Sigmoid colon (tissue), 7 donors: ENCODE results near the gene VPS51. TPM values are rescaled to one million over a fixed set of nuclear protein-coding genes. Genes with fewer than 3 reads are reported as not detected.

Experiments used
- DNase-seq: peaks from one replicate; pipeline ENCODE4 v3.0.0-alpha.2; 2019
- H3K27ac ChIP-seq, 4 donors: fragments of 200-600 bp; sonication (generic); one replicate each; pipeline ENCODE4 v1.5.1; 2016 to 2019; ENCODE audit warnings: mild to moderate bottlenecking in 1 of 4
- H3K27me3 ChIP-seq, 3 donors: fragments of 200-600 bp; sonication (generic); one replicate each; pipeline ENCODE4 v1.5.1; 2019; ENCODE audit warnings: mild to moderate bottlenecking in 1 of 3
- H3K36me3 ChIP-seq, 4 donors: fragments of 200-600 bp; sonication (generic); one replicate each; pipeline ENCODE4 v1.5.1; 2016 to 2019
- H3K4me1 ChIP-seq, 4 donors: fragments of 200-600 bp; sonication (generic); one replicate each; pipeline ENCODE4 v1.5.1; 2017 to 2019
- H3K4me3 ChIP-seq, 4 donors: fragments of 200-600 bp; sonication (generic); one replicate each; pipeline ENCODE4 v1.5.1; 2017 to 2019; ENCODE audit warnings: mild to moderate bottlenecking in 2 of 4, moderate library complexity in 1 of 4
- H3K9me3 ChIP-seq, 4 donors: fragments of 200-600 bp in 3 of 4; sonication (generic) in 3 of 4; one replicate each; pipeline versions ENCODE4 v1.5.1 to v1.6.1; 2013 to 2019
- EP300 ChIP-seq, 4 donors: sonication (generic); formaldehyde crosslinking; IDR thresholded peaks; one replicate each; pipeline ENCODE4 v1.6.1; 2017; ENCODE audit warnings: antibody characterized with exemption in 4 of 4
- POLR2A ChIP-seq, 2 donors: fragments of 450-650 bp; IDR thresholded peaks; one replicate each; pipeline ENCODE4 v1.6.1; 2016; ENCODE audit warnings: antibody characterized with exemption in 2 of 2, mild to moderate bottlenecking in 2 of 2, moderate library complexity in 2 of 2
- POLR2AphosphoS5 ChIP-seq, 4 donors: sonication (generic); formaldehyde crosslinking; IDR thresholded peaks; one replicate each; pipeline ENCODE4 v1.6.1; 2017; ENCODE audit warnings: antibody characterized with exemption in 4 of 4
- WGBS, 2 donors: extraction: QIAGEN DNeasy Blood & Tissue Kit; methylation state at CpG; one replicate each; pipeline ENCODE4 v1.1.7; 2013; 5-methylcytosine and 5-hydroxymethylcytosine counted together
- intact Hi-C: fragments of 100-400 bp; cut with DNase I; formaldehyde crosslinking; loops from one replicate; pipeline ENCODE4 v1.15.1; 2023
- polyA plus RNA-seq, 3 donors: library from polyadenylated mRNA; stranded (reverse); fragments of 200-250 nt; gene quantifications; one replicate each; pipeline ENCODE4 v1.2.3, GENCODE V29; 2013
- total RNA-seq, 4 donors: library from RNA; depleted of rRNA; stranded (reverse); fragments of >200 nt; gene quantifications; one replicate each; pipeline ENCODE4 v1.1.0, GENCODE V29; 2016
- TF ChIP-seq, protein P1 (sequence below), 4 experiments: fragments of 450-650 bp in 3 of 4; fragments of 200-600 bp in 1 of 4; IDR thresholded peaks; one replicate each; pipeline ENCODE4 v1.5.1; 2016 to 2019; ENCODE audit warnings: antibody characterized with exemption in 4 of 4, mild to moderate bottlenecking in 3 of 4, moderate library complexity in 2 of 4
- donor health status: healthy with polysubstance abuse.
- donor health status: Bipolar disorder and iron deficiency.
- donor health status: healthy.

VPS51 gene
- total and polyA plus RNA-seq, 7 donors, result 86.2 to 752 (median 211) TPM

DNA sequence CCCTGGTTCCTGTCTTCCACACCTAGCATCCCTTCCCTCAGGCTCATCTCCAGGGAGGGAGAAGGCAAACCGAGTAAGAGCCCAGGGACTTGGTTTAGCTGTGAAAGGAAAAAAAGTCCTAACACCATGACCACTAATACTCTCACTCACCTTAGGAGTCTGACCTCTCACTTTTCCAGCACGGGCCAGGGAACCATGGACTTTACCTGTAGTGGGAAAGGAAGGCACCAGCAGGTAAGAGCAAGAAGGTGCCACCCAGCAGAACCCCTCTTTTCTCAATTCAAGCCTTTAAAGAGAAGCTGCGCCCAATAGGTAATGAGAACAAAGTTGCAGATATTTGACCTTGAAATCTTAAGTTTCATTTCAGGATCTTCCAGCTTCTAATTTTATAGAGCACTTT lies 24.8 kb downstream of the VPS51 start:
- peaks cover 0 to 47% (median 34%) of the 10 kb centered on the region in 4 donors for H3K4me1 ChIP-seq
- peak overlapping the region; percentile 81 to 97 (median 91) for H3K27ac ChIP-seq
- intact Hi-C loops, result loop anchor here (5.0 kb wide), 1 partner anchor 94 kb away; the partner anchor contains the start of gene SNX15
- H3K9me3 ChIP-seq, result no peaks in the 10 kb centered on the region
- TF ChIP-seq EP300 (IDR thresholded peaks at IDR 0.05) (no peak), POLR2A (IDR thresholded peaks at IDR 0.05) (no peak), POLR2AphosphoS5 (IDR thresholded peaks at IDR 0.05) (no peak)
- TF ChIP-seq, protein P1, sequence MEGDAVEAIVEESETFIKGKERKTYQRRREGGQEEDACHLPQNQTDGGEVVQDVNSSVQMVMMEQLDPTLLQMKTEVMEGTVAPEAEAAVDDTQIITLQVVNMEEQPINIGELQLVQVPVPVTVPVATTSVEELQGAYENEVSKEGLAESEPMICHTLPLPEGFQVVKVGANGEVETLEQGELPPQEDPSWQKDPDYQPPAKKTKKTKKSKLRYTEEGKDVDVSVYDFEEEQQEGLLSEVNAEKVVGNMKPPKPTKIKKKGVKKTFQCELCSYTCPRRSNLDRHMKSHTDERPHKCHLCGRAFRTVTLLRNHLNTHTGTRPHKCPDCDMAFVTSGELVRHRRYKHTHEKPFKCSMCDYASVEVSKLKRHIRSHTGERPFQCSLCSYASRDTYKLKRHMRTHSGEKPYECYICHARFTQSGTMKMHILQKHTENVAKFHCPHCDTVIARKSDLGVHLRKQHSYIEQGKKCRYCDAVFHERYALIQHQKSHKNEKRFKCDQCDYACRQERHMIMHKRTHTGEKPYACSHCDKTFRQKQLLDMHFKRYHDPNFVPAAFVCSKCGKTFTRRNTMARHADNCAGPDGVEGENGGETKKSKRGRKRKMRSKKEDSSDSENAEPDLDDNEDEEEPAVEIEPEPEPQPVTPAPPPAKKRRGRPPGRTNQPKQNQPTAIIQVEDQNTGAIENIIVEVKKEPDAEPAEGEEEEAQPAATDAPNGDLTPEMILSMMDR (IDR thresholded peaks at IDR 0.05), result no peak
- 65 to 90% methylated on average over 3 of the region's 3 CpGs for WGBS, 2 donors
- peaks cover 13 to 48% (median 25%) of the 10 kb centered on the region in 4 donors for H3K36me3 ChIP-seq
- DNase-seq, result no peak
- H3K27me3 ChIP-seq, result no peaks in the 10 kb centered on the region
- peak overlapping the region in 3 of 4 donors; percentile 55 to 80 (median 74) for H3K4me3 ChIP-seq

DNA sequence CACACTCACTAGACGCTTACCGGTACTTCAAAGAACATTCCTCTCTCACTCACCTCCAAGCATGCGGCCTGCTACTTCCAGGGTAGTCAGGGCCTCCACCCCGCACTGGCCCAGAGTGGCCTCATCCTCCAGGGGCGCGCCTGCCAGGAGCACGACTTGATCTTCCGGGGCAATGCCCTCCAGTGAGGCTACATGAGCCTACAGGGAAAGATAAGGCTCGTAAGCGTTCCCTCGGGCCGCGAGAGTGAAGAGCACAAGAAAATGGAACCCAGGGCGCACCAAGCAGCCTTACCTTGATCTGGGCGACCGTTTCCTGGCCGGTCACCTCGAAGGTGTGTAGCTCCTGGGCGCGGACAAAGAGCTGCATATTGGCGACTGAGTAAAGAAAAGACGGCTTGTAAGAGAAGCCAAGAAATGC lies 25.4 kb downstream of the VPS51 start:
- Histone ChIP-seq H3K9me3 (no peaks in the 10 kb centered on the region), H3K27ac (peak overlapping the region; percentile 81 to 97 (median 91)), H3K27me3 (no peaks in the 10 kb centered on the region), H3K4me1 (peaks cover 0 to 41% (median 28%) of the 10 kb centered on the region in 4 donors), H3K36me3 (peaks cover 19 to 51% (median 31%) of the 10 kb centered on the region in 4 donors), H3K4me3 (peak overlapping the region; percentile 55 to 80 (median 70))
- intact Hi-C loops, result loop anchor here (5.0 kb wide), 1 partner anchor 94 kb away; the partner anchor contains the start of gene SNX15
- DNase-seq, result peak; percentile 68
- WGBS, 2 donors, result 1 to 2% methylated on average over 22 of the region's 22 CpGs
- TF ChIP-seq POLR2AphosphoS5 (IDR thresholded peaks at IDR 0.05) (no peak), POLR2A (IDR thresholded peaks at IDR 0.05) (no peak), EP300 (IDR thresholded peaks at IDR 0.05) (no peak)
- TF ChIP-seq, protein P1 (IDR thresholded peaks at IDR 0.05), result no peak

DNA sequence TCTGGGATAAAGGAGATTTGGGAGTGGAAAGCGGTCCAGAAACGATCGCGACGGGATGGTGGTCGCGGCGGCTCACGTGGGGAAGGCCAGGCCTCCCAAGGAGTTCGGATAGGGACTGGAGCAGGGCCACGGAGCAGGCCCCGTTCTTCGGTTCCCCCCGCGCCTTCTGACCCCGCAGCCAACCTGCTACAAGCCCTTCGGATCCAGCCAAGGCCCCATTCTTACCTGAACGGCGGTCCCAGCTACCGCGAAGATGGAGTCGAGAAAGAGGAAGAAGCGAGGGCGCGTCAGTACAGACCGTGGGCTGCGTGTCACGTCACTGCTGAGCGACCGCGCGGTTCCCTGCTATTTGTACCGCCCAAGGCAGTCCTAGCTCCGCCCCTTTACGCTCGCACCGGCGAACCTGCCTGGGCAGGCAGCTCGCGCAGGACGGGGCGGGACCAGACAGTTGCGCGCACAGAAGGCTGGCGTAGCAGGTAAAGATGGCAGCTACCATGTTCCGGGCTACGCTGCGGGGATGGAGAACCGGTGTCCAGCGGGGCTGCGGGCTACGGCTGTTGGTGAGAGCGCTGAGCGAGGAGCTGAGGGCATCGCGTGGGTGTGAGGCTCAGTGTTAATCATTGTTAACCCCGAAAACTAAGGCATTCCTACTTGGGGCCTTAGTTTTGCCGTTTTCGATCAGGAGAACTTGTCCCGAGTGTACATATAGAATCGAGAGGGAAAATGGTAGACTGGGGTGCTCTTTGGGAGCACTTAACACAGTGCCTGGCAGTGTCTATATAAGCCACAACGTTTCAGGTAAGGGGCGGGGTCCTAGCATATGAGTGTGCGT lies 26.1 kb downstream of the VPS51 start, which contains the start of the genes FAU and MRPL49:
Gene FAU, minus strand, starts transcription at position 270 of the 832 bp plus-strand sequence. CDS start 321 bp downstream, outside the sequence.
Gene MRPL49, plus strand, starts transcription at position 457 of the 832 bp plus-strand sequence. Its CDS starts 26 bp downstream, at position 483.
- Histone ChIP-seq H3K4me1 (peaks cover 0 to 35% (median 21%) of the 10 kb centered on the region in 4 donors), H3K9me3 (no peaks in the 10 kb centered on the region), H3K27ac (peak within 1 kb of the TSS; percentile 81 to 97 (median 91)), H3K4me3 (peak within 1 kb of the TSS; percentile 55 to 80 (median 70)), H3K27me3 (no peaks in the 10 kb centered on the region), H3K36me3 (peaks cover 24 to 57% (median 37%) of the 10 kb centered on the region in 4 donors)
- DNase-seq, result peak; percentile 99
- TF ChIP-seq POLR2A (IDR thresholded peaks at IDR 0.05), result peak; percentile 80 to 89
- no peak for TF ChIP-seq EP300 (IDR thresholded peaks at IDR 0.05)
- peak; percentile 95 to 99 (median 97) for TF ChIP-seq POLR2AphosphoS5 (IDR thresholded peaks at IDR 0.05)
- TF ChIP-seq, protein P1 (IDR thresholded peaks at IDR 0.05), result no peak
- WGBS, 2 donors, result 0% methylated on average over 64 of the region's 64 CpGs
- intact Hi-C loops, result loop anchor here (5.0 kb wide), 1 partner anchor 95 kb away; the partner anchor contains the start of gene SNX15

DNA sequence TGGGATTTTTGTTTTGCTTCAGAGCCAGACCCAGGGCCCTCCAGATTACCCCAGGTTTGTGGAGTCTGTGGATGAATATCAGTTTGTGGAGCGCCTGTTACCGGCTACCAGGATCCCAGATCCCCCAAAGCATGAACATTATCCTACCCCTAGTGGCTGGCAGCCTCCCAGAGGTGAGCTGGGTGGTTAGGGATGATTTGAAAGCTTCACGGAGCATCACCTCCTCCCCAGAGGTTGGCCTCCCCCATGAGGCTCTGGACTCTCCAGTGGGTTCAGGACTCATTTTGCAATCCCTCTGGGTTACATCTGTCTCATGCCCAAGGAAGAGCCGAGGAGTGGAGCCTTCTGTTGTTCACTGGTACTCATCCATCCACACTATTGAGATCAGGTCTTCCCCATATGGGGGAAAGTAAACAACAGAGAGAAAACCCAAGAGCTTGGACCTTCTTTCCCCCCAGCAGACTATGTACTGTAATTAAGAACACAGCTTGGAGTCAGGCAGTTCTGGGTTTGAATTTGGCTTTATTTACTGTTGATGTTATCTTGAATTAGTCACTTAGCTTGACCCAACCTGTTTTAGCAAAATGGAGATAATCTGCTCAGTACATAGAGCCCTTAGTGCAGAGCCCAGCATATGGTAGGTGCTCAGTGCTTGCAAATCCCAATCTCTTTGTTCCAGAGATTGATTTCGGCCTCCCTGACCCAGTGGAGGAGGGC lies 28.6 kb downstream of the VPS51 start:
- Histone ChIP-seq H3K27me3 (no peaks in the 10 kb centered on the region), H3K36me3 (peaks cover 41 to 73% (median 56%) of the 10 kb centered on the region in 4 donors), H3K4me1 (peaks cover 0 to 29% (median 19%) of the 10 kb centered on the region in 4 donors), H3K9me3 (no peaks in the 10 kb centered on the region), H3K27ac (no peak overlapping the region), H3K4me3 (no peak overlapping the region)
- 91 to 94% methylated on average over 5 of the region's 5 CpGs for WGBS, 2 donors
- no peak for TF ChIP-seq EP300 (IDR thresholded peaks at IDR 0.05)
- TF ChIP-seq POLR2AphosphoS5 (IDR thresholded peaks at IDR 0.05), result no peak
- TF ChIP-seq, protein P1 (IDR thresholded peaks at IDR 0.05), result no peak
- TF ChIP-seq POLR2A (IDR thresholded peaks at IDR 0.05), result no peak
- peak; percentile 59 for DNase-seq
- intact Hi-C loops, result loop anchor here (5.0 kb wide), 1 partner anchor 97 kb away; the partner anchor contains the start of gene SNX15
